GM12865 (cell line): ENCODE measurements around the gene GABBR2.

Experiments used
- DNase-seq: peaks from one replicate; pipeline ENCODE4 v3.0.0; 2010; ENCODE audit warnings: low read depth
- H3K4me3 ChIP-seq: 2 replicates; pipeline ENCODE4 v1.5.1; 2011; ENCODE audit warnings: mild to moderate bottlenecking, low read depth, low read length, control low read depth
- CTCF ChIP-seq: IDR thresholded peaks from 2 replicates; pipeline ENCODE4 v1.5.1; 2011; ENCODE audit warnings: low read length, control low read depth, low read depth, inconsistent platforms; ENCODE audit not compliant: insufficient read depth; ENCODE audit errors: missing control alignments

Gene GABBR2

DNA sequence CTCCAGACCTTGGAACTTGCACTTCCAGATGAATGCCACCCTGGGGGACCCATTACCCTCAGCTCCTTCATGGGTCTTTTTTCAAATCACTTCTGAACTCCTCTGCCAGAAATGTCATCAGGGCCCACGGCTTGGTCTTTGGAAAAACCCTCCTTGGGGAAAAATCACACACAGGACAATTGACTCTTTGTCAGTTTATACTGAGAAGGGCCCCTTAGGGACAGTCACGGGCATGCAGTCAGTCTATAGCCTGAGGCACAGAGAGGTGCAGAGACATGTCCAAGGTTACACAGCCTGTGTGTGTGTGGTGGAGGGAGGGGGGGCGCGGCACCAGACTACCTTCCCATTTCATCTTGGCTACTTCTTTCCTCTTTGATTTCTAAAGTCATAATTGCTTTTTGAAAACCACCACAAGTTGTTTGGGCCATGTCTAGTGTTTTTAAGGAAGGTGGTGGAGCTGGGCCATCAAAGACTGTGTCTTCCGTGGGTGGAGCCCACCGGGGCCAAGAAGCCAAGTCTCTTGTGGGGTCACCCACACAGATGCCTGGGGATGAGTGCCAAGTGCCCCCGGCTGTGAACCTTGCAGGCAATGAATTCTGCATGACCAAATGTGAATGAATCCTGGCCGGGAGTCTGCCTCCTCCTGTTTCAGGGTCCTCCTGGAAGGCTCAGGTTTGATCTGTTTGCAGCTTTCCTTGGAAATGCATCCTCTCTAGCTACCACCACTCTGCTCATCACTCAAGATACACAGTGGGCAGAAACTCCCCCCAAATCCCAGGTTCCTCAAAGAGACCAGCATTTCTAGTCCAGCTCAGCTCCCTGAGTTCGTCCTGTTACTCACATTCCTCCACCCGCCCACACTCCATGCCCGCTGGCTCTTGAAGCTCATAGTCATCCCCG is 253.2 kb downstream of the GABBR2 start:
- no peak for TF ChIP-seq CTCF
- DNase-seq = no peak
- no peak overlapping the region for H3K4me3 ChIP-seq

DNA sequence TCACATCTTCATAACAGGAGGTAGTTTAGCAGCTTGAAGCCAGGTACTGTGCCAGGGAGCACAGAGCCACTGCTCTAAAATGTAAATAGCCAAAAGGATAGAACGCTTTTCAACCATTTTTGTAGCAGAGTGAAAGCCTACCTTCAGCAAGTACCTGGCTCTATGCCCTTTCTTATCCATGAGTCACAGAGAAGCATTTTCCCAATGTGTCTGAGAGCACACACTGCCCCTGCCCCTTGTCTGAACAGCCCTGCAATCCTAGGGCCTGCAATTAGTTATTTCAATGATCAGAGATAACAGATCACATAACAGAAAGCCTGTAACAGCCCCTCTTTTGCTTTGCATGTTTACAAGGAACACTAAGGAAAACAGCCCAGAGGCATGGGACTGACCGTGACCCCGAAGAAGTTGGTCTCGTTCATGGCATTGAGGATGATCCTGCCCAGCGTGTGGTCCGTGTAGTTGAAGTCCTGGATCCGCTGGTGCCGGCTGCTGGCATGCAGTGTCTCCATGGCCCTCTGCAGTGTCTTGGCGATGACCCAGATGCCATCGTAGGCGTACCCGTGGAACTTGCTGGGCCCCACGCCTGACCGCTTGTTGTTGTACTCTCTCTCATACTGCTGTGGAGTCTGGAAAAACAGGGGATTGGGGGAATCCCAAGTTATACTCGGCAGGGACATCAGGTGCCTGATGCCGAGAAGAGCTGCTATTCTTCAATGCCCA is 255.0 kb downstream of the GABBR2 start:
- TF ChIP-seq CTCF = no peak
- no peak overlapping the region for H3K4me3 ChIP-seq
- DNase-seq = no peak

- no peak for TF ChIP-seq CTCF
- no peak overlapping the region for H3K4me3 ChIP-seq
Observed at GRCh38 chr9:98451576-98451975, 257.2 kb downstream of the GABBR2 start.

DNA sequence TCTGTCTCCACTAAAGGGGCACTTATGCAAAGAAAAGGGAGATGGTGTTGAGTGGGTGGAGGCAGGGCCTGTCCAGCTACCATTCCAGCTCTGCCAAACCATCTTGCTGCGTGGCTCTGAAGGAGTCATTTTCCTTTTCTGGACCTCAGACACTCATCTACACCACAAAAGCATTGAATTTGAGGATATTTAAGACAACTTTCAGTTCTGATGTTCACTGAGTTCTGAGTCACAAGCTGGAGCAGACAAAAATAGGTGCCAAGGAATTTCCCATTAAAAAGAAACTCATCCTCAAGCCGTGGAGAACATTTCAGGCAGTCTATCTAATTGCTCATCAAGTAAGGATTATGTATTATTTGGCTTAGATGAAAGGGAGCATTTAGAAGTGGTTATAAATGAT is 258.2 kb downstream of the GABBR2 start:
- DNase-seq = no peak
- no peak overlapping the region for H3K4me3 ChIP-seq
- TF ChIP-seq CTCF = no peak

More at GRCh38 chr9:98451576-98451975, 257.2 kb downstream of the GABBR2 start:
- no peak for DNase-seq

- no peak overlapping the region for H3K4me3 ChIP-seq
- TF ChIP-seq CTCF = no peak
- DNase-seq = no peak
Observed at GRCh38 chr9:98449871-98450270, 258.9 kb downstream of the GABBR2 start.

- no peak for TF ChIP-seq CTCF
- no peak for DNase-seq
- no peak overlapping the region for H3K4me3 ChIP-seq
Observed at GRCh38 chr9:98445576-98445975, 263.2 kb downstream of the GABBR2 start.
